ENCODE data around the gene THSD7A. TPM values are rescaled to one million over a fixed set of nuclear protein-coding genes. Genes with fewer than 3 reads are reported as not detected.
A peak's percentile ranks its signal among the peaks of the same experiment; 100 is the strongest.

THSD7A gene
- total RNA-seq, 1 experiment from 2014 or later = 4.0 TPM

DNA sequence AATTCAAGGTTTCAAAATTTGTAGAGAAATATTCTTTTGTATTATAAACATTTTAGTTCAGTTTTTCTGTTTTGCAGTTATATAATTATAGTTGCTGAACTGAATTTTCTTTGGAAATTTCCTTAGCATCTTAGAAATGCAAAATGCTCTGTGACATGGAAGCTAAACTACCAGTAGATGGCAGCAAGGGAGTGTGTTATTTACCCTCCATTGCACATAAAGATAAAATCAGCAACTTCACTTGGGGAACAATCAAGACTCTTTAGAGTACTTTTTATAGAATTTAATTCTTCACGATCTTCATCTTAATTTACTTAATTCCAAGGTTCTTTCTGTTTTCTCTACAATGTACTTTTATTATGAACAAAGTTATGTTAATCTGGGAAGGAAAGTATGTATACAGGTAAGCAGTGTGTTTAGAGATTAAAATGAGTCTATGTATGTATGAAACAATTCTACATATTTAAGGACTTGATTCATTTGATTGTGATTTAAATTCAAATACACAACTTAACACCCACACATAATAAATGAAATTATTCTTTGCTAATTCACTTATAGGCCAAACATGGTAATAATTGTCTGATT, 404.2 kb downstream of the THSD7A start:
- Histone ChIP-seq H3K4me1 (replicated peaks; ENCODE audit: insufficient read depth) (no peaks in the 10 kb centered on the region), H3K9me2 (ENCODE audit: insufficient read depth) (no peaks in the 10 kb centered on the region), H3K79me2 (ENCODE audit: low read depth) (no peaks in the 10 kb centered on the region), H3K27me3 (ENCODE audit: insufficient read depth, low read depth) (no peaks in the 10 kb centered on the region), H2AFZ (no peak overlapping the region), H3F3A (ENCODE audit: insufficient read depth, low read depth) (no peaks in the 10 kb centered on the region), H3K4me3 (no peak overlapping the region), H3K36me3 (ENCODE audit: low read depth) (no peaks in the 10 kb centered on the region), H3K9me3 (ENCODE audit: insufficient read depth, low read depth) (no peaks in the 10 kb centered on the region), H3K4me2 (no peak overlapping the region), H3K27ac (no peak overlapping the region), H4K20me1 (ENCODE audit: insufficient read depth) (no peaks in the 10 kb centered on the region)
- TF ChIP-seq EZH2 (IDR thresholded peaks at IDR 0.05; ENCODE audit: low read depth) = no peak
- TF ChIP-seq, protein P1, sequence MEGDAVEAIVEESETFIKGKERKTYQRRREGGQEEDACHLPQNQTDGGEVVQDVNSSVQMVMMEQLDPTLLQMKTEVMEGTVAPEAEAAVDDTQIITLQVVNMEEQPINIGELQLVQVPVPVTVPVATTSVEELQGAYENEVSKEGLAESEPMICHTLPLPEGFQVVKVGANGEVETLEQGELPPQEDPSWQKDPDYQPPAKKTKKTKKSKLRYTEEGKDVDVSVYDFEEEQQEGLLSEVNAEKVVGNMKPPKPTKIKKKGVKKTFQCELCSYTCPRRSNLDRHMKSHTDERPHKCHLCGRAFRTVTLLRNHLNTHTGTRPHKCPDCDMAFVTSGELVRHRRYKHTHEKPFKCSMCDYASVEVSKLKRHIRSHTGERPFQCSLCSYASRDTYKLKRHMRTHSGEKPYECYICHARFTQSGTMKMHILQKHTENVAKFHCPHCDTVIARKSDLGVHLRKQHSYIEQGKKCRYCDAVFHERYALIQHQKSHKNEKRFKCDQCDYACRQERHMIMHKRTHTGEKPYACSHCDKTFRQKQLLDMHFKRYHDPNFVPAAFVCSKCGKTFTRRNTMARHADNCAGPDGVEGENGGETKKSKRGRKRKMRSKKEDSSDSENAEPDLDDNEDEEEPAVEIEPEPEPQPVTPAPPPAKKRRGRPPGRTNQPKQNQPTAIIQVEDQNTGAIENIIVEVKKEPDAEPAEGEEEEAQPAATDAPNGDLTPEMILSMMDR (conservative IDR thresholded peaks at IDR 0.05) = peak; percentile 90
- peak in 1 of 2 experiments; percentile 54 for DNase-seq
- ChIA-PET POLR2A (ENCODE audit: unreplicated experiment) (no interaction called here), CTCF (interaction anchor here (0.6 to 1.3 kb wide), 2 partner anchors 895 to 1069 kb away, joined by 3 read pairs; no protein-coding TSS in a partner anchor)
- intact Hi-C loops (cut with micrococcal nuclease; ENCODE audit: unreplicated experiment) = loop anchor here (1.0 to 10.0 kb wide), 7 partner anchors 405 to 1069 kb away; partner anchors contain the start of gene THSD7A
- BruUV-seq (replicated peaks) = no TSS peak

GRCh38 chr7:11424006-11424405, 408.0 kb downstream of the THSD7A start:
- TF ChIP-seq EZH2 (IDR thresholded peaks at IDR 0.05; ENCODE audit: low read depth) = no peak
- TF ChIP-seq, protein P1 (conservative IDR thresholded peaks at IDR 0.05) = no peak
- no TSS peak for BruUV-seq (replicated peaks)
- Histone ChIP-seq H3F3A (ENCODE audit: insufficient read depth, low read depth) (no peaks in the 10 kb centered on the region), H3K36me3 (ENCODE audit: low read depth) (no peaks in the 10 kb centered on the region), H3K27ac (no peak overlapping the region), H3K4me2 (no peak overlapping the region), H4K20me1 (ENCODE audit: insufficient read depth) (no peaks in the 10 kb centered on the region), H2AFZ (no peak overlapping the region), H3K79me2 (ENCODE audit: low read depth) (no peaks in the 10 kb centered on the region), H3K9me2 (ENCODE audit: insufficient read depth) (no peaks in the 10 kb centered on the region), H3K9me3 (ENCODE audit: insufficient read depth, low read depth) (0 out of 2 replicates have a peak, but pooled peaks cover 4% of the 10 kb centered on the region), H3K4me1 (replicated peaks; ENCODE audit: insufficient read depth) (no peaks in the 10 kb centered on the region), H3K4me3 (no peak overlapping the region), H3K27me3 (ENCODE audit: insufficient read depth, low read depth) (no peaks in the 10 kb centered on the region)
- intact Hi-C loops (cut with micrococcal nuclease; ENCODE audit: unreplicated experiment) = loop anchor here (10.0 kb wide), 1 partner anchor 751 kb away; no protein-coding TSS in a partner anchor
- DNase-seq = no peak
- ChIA-PET POLR2A (ENCODE audit: unreplicated experiment) (no interaction called here), CTCF (no interaction called here)

GRCh38 chr7:11420049-11420448, 411.9 kb downstream of the THSD7A start:
- no peak overlapping the region for H3K4me2 ChIP-seq
- ChIA-PET POLR2A (ENCODE audit: unreplicated experiment) (no interaction called here), CTCF (no interaction called here)
- H2AFZ ChIP-seq = no peak overlapping the region
- H3K79me2 ChIP-seq (ENCODE audit: low read depth) = no peaks in the 10 kb centered on the region
- H3K27me3 ChIP-seq (ENCODE audit: insufficient read depth, low read depth) = no peaks in the 10 kb centered on the region
- BruUV-seq (replicated peaks) = no TSS peak
- DNase-seq = no peak
- 0 out of 2 replicates have a peak, but pooled peaks cover 4% of the 10 kb centered on the region for H3K9me3 ChIP-seq (ENCODE audit: insufficient read depth, low read depth)
- no peaks in the 10 kb centered on the region for H4K20me1 ChIP-seq (ENCODE audit: insufficient read depth)
- no peak overlapping the region for H3K4me3 ChIP-seq
- TF ChIP-seq EZH2 (IDR thresholded peaks at IDR 0.05; ENCODE audit: low read depth) = no peak
- TF ChIP-seq, protein P1 (conservative IDR thresholded peaks at IDR 0.05) = no peak
- no peaks in the 10 kb centered on the region for H3F3A ChIP-seq (ENCODE audit: insufficient read depth, low read depth)
- H3K36me3 ChIP-seq (ENCODE audit: low read depth) = no peaks in the 10 kb centered on the region
- intact Hi-C loops (cut with micrococcal nuclease; ENCODE audit: unreplicated experiment) = loop anchor here (10.0 kb wide), 1 partner anchor 755 kb away; no protein-coding TSS in a partner anchor
- no peaks in the 10 kb centered on the region for H3K9me2 ChIP-seq (ENCODE audit: insufficient read depth)
- H3K4me1 ChIP-seq (replicated peaks; ENCODE audit: insufficient read depth) = 0 out of 2 replicates have a peak, but pooled peaks cover 2% of the 10 kb centered on the region
- H3K27ac ChIP-seq = no peak overlapping the region
